ENCODE results near the gene TMED5. TPM values are rescaled to one million over a fixed set of nuclear protein-coding genes. Genes with fewer than 3 reads are reported as not detected.
"Not testable (repeated sequence)": the region's sequence is repeated elsewhere in the genome, so short reads cannot be mapped to it uniquely, and the experiment has no call there.

Gene TMED5
- total RNA-seq, 1 donor from 2014 or later = 42.6 TPM

DNA sequence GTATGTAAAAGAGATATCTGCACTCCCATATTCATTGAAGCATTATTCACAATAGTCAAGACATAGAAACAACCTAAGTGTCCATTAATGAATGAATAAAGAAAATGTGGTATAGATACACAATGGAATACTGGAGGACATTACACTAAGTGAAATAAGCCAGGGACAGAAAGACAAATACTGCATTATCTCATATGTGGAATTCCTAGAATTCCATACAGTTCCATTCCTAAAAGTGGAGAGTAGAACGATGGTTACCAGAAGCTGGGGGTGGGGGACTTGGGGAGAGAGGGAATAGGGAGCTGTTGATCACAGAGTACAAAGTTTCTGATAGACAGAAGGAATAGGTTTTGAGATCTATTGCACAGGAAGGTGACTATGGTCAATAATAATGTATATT, 7.4 kb downstream of the TMED5 start:
- no peak for DNase-seq (ENCODE audit: low read depth in 2 of 2)

DNA sequence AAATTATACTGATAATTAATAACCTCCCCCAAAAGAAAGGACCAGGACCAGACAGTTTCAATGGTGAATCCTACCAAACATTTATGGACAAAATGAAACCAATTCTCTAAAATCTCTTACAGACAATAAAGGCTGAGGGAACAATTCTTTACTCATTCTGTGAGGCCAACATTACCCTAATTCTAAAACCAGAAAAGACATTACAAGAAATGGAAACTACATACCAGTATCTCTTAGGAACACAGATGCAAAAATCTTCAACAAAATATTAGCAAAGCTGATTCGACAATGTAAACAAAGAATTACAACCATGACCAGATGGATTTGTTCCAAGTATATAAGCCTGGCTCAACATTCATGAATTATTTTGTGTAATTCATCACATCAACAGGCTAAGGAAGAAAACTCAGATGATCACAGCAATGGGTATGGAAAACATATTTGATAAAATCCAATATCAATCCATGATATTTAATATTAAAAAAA, 8.6 kb downstream of the TMED5 start:
- no peak for DNase-seq (ENCODE audit: low read depth in 2 of 2)

DNA sequence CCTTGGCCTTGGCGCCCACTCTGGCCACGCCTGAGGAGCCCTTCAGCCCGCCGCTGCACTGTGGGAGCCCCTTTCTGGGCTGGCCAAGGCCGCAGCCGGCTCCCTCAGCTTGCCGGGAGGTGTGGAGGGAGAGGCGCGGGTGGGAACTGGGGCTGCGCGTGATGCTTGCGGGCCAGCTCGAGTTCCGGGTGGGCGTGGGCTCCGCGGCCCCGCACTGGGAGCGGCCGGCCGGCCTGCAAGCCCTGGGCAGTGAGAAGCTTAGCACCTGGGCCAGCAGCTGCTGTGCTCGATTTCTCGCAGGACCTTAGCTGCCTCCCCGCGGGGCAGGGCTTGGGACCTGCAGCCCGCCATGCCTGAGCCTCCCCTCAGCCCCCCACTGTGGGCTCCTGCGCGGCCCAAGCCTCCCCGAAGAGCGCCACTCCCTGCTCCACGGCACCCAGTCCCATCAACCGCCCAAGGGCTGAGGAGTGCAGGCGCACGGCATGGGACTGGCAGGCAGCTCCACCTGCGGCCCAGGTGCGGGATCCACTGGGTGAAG, 10.0 kb downstream of the TMED5 start:
- DNase-seq (ENCODE audit: low read depth in 2 of 2) = not testable (repeated sequence)

DNA sequence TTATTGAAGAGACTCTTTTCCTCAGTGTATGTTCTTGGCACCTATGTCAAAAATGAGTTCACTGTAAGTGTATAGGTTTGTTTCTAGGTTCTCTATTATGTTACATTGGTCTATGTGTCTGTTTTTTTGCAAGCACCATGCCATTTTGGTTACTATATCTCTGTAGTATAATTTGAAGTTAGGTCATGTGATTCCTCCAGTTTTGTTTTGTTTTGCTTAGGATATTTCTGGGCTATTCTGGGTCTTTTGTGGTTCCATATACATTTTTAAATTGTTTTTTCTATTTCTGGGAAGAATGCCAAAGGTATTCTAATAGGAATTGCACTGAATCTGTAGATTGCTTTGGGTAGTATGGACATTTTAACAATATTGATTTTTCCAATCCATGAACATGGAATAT, 13.2 kb downstream of the TMED5 start:
- no peak for DNase-seq (ENCODE audit: low read depth in 2 of 2)

DNA sequence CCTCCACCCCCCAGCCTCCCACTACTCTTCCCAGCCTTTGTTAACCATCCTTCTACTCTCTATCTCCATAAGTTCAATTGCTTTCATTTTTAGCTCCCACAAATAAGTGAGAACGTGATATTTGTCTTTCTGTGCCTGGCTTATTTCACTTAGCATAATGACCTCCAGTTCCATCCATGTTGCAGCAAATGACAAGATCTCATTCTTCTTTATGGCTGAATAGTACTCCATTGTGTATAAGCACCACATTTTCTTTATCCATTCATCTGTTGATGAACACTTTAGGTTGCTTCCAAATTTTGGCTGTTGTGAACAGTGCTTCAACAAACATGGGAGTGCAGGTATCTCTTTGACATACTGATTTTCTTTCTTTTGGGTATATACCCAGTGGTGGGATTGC, 14.3 kb downstream of the TMED5 start:
- DNase-seq (ENCODE audit: low read depth in 2 of 2) = not testable (repeated sequence)

DNA sequence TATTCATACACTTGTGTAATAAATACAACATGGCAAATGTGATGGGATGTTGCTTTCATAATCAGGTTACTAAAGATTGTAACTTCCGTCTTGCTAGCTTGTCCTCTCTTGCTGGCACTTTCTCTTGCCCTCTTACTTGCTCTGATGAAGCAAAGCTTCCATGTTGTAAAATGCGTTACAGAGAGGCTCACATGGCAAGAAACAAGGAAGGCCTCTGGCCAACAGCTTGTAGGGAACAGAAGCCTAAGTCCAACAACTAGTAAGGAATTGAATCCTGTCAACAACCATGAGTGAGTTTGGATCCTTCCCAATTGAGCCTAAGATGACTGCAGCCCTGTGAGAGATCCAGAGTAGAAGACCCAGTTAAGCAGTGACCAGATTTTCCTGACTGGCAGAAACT, 15.4 kb downstream of the TMED5 start:
- DNase-seq (ENCODE audit: low read depth in 2 of 2) = no peak

DNA sequence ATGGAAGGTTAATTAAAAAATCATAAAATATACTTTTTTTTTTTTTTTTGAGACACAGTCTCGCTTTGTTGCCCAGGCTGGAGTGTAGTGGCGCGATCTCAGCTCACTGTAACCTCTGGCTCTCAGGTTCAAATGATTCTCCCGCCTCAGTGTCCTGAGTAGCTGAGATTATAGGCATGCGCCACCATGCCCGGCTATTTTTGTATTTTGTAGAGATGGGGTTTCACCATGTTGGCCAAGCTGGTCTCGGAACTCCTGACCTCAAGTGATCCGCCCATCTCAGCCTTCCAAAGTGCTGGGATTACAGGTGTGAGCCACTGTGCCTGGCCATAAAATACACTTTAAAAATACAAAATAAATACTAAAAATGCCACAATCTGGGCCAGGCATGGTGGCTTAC, 16.9 kb downstream of the TMED5 start:
- not testable (repeated sequence) for DNase-seq (ENCODE audit: low read depth in 2 of 2)

DNA sequence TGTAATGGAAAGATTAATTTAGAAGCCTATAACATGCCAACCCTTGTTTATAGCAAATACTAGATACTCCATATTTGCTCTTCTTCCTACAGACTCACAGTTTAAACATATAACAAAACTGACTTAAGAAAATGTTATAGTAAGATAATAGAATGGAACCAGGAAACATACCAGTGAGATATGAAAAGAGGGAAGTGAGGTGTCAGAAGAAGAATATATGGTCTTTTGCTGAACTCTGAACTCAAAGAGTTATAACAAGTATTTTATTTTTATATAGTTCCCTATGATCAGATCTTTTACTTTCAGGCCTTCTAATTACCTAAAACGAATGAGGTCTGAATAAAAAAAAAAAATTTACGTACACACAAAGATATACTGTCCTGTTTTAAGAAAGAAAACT, 20.9 kb downstream of the TMED5 start:
- DNase-seq (ENCODE audit: low read depth in 2 of 2) = no peak

DNA sequence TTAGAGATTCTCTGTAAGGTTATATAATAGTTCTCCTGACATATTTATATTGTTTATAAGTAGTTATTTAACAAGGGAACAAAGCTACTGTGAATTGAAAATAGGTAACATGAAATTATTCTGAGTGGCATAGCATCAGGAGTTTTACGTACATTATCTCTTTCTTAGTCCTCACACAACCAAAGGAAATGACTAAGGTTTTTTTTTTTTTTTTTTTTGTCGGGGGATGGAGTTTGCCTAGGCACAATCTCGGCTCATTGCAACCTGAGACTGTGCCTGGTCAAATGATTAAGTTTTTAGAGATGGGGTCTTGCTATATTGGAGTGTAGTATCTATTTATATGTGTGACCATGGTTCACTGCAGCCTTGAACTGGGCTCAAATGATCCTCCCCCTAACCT, 24.9 kb downstream of the TMED5 start:
- DNase-seq (ENCODE audit: low read depth in 2 of 2) = peak in 1 of 2 donors; percentile 34

DNA sequence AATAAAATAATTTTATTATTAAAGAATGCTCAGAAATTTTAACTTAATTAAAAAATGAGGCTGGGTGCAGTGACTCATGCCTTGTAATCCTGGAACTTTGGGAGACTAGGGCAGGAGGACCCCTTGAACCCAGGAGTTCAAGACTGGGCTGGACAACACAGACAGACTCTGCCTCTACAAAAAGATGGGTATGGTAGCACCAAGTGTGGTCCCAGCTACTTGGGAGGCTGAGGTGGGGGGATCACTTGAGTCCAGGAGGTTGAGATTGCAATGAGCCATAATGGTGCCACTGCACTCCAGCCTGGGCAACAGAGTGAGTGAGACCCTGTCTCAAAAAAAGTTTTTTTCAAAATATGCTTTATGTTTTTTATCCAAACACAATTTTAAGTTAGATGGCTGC, 25.3 kb downstream of the TMED5 start:
- no peak for DNase-seq (ENCODE audit: low read depth in 2 of 2)

DNA sequence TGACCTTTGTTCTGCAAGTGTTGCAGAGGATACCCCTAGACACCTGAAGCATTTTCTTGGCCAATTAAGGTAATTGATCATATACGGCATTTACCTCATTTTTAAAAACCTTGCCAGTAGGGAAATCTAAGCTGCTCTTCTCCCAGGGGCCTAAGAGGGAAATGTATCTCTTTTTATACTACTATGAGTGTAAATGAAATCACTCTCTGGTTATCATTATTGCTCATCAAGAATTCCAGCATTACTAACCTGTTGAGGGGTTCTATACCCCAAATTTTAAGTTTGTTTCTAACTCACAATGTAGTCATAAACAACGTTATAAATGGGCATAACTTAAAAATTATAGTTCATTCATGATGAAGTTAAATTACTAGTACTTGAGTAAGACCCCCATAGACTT, 27.4 kb downstream of the TMED5 start:
- DNase-seq (ENCODE audit: low read depth in 2 of 2) = no peak

DNA sequence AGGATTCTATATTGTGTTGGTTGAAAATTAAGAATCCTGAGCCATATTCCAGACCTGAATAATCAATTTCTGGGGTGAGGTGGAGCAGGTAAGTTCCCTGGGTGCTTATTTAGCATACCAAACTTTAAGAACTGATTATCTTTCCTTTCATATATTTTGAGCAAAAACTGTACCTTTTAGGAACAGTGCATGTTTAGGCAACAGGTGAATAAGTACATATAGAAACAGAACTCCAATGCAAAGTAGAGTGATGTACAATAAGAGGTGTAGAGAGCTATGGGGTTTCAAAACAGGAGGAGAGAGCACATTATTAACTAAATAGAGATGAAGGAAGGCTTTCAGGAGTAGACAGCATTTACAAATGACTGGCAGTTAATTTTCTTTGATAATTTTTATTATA, 28.7 kb downstream of the TMED5 start:
- no peak for DNase-seq (ENCODE audit: low read depth in 2 of 2)

DNA sequence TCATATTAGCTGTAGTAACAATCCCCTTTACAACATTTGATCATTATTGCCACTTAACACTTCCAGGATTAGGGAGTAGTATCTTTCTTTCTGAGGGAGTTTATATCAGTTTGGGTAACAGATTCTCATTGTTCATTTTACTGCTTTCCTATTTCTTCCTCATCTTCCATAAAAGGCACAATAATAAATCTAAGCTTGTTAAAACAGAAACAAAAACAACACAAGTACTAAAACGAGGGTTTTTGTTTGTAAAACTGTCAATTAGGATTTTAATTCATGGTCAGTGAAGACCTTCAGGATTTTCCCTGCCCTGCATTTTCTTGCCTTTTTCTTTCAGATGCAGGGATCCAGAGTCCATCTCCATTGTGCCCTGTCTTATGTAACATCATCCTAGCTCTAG, 29.5 kb downstream of the TMED5 start:
- DNase-seq (ENCODE audit: low read depth in 2 of 2) = no peak

DNA sequence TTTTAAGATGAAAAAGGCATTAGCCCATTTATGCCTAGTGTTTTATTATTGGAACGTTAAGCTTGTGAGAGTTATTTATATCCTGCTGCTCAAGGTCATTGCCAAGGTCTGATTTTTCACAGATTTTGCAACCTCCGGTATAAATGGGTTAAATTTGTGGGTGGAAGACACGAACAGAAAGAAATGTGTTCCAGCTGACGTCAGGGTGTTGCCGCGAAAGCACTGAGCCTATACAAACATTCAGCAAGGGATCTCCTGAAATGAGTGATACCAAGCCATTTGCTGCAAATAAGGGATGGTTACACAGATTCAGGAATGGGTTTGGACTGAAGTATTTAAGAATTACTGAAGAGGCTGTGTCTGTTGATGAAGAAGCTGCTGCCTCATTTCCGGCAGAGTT, 32.2 kb downstream of the TMED5 start:
- no peak for DNase-seq (ENCODE audit: low read depth in 2 of 2)

DNA sequence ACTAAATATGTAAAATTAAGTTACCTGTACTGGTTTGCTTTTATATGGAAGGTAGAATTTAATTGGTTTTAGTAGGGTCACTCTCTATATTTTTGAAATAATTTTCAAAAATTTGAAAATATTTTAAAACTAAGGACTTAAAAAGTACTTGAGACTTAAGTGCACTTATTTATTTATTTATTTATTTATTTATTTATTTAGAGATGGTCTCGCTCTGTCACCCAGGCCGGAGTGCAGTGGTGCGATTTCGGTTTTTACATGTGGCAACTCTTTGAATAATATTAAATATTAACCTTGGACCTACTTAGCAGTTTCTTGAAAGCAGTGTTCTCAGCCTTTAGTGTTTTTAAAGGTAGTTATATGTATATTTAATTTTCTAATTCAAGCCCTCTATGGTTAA, 36.4 kb downstream of the TMED5 start:
- no peak for DNase-seq (ENCODE audit: low read depth in 2 of 2)

DNA sequence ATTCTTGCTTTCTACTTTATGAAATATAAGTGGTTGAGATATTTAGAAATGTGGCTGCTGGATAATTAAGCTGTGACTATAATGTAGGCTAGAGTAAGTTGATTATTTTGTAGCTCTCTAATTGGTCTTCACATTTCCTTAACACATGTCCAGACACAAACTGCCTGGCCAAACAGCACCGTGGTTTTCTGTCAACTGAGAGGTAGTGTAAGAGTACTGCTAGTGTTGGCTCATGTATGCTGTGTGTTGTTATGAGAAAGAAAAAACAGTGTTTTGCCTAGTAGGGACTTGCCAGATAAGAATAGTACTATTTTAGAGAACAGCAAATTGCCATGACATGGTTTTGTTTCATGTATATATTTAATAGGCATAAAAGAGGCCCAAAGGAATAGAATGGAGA, 37.1 kb downstream of the TMED5 start:
- no peak for DNase-seq (ENCODE audit: low read depth in 2 of 2)

DNA sequence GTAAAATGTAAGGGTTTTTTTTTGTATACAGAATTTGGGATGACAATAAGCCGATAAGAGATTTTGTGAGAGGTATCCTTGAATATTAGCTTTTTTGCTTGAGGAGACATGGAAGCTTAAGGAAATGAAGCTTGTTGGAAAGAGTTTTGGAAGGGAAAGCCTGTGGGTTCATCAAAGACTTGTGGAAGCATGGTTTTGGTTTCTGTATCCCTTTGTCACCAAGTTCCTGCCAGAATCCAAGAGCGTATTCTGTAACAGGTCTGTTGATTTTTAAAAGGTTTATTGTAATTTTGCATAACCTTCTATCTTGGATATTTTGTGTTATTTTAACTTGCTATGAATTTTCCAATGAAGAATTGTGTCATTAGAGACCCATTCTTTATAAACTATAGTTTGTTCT, 38.1 kb downstream of the TMED5 start:
- no peak for DNase-seq (ENCODE audit: low read depth in 2 of 2)

DNA sequence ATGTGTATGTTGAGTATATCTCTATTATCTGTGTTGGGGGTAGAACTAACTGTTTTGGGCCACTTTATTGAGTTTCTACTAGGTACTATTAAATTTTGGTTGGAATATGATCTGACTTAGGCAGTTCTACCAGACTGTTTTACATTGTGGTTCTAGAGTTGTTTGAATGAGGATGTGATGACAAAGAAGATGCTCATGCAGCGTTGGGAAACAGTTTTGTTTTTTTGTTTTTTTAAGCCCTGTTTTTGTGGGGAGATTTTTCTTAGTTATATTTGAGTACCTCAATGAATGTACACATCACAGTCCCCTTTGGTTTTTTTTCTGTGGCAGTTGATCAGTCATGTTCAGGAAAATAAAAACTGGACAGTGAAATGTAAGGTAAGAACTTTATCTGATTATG, 40.1 kb downstream of the TMED5 start:
- no peak for DNase-seq (ENCODE audit: low read depth in 2 of 2)

DNA sequence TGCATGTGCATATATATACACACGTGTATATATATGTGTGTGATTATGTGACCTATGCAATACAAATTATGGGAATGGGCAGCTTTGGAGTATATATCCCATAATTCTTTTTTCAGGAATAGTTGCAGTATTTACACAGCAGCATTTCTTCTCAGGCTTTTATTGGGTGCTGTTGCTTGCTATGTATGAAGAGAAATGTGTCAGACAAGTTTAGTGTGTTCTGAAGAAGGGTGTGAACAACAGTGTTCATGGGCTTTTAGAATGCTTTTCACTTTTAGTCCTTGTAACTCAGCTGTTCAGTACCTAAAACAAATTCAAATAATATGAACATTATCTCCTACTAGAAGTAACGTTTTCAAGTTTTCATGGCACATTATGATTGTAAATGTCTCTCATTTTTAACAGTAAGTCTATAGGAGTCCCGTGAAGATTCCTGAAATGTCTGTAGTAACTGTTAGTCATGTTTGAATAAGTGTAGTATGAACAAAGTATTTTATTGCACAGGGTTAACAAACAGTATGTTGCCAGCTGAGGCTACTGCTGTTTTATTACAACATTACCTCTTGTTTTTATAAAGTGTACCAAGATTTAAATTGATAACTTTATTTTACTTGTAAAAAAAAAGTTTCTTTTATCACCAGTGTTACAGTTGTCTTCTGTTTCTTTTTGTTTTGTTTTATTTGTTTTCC, 42.5 kb downstream of the TMED5 start:
- DNase-seq (ENCODE audit: low read depth in 2 of 2) = no peak

DNA sequence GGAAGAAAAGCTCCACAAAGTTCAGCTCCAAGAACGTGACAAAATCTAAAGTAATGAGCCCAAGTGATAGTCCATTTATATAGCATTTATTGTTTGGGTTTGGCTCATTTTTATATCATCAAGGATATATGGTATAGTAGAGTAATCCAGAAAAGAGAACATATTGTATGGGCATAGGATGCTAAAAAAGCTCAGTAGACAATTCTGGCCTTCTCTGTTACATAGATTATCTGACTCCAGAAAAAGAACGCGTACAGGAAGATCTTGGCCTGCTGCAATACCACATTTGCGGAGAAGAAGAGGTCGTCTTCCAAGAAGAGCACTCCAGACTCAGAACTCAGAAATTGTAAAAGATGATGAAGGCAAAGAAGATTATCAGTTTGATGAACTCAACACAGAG, 43.8 kb downstream of the TMED5 start:
- DNase-seq (ENCODE audit: low read depth in 2 of 2) = no peak

DNA sequence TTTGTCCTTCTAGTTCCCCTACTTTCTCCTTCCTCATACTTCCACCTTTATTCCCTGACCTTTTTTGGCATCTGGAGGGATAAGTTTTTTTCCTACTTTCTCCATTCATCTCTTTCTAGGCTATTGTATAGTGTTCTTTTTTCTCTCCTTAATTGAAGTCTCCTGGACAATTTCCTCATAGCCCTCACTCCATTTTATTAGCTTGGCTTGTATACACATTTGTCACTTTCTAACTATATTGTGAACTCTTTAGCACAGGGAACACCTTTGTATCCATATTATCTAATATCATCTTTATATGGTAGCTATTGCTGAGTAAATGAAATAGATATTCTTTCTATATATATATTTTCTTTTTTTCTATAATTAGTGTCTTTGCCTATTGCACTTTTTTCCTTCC, 47.6 kb downstream of the TMED5 start:
- DNase-seq (ENCODE audit: low read depth in 2 of 2) = no peak

DNA sequence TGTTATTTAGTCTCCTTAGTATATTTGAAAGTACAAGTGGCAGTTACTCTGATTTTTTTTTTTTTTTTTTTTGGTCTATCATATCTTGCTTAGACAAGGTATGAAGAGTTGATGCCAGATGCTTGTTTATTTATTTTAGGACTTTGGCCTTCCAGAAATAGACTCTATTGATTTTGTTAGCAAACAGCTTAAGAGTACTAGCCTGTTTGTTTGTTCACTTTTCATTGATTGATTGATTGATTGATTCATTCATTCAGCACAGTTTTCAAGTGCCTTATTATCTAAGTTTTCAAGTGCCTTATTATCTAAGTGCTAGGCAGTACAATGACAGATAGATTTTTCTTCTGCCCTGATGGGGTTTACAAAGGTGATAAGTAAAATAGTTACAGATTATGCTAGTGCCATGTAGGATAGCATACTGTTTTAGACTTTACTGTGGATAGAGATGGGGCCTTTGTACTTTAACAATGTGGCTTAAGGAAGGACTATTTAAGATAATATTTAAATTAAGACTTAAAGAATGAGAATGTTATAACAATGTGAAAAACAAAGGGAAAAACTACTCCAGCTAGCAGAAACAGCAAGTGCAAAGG, 50.6 kb downstream of the TMED5 start:
- no peak for DNase-seq (ENCODE audit: low read depth in 2 of 2)

Data from dermis microvascular lymphatic vessel endothelial cell (primary cell).